ENCODE data around the gene PLAAT1.

PLAAT1 gene

DNA sequence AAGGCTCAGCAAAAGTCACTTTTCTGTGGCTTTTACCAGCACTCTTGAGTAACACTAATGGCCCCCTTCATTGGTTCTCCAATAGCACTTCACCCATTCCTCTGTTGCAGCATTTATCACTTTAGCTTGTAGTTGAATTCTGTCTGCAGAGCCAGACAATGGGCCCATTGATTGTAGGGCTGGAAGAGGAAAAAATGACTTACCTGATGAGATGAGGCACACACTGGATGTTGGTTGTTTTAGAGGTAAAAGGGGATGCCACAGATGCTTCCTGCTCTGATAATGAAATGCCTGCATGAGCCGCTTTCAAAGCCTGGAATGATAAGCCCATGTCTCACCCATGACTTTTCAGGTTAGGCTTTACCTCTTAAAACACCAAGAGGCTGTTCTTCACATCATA, 64.3 kb downstream of the PLAAT1 start:
- in situ Hi-C loops (cut with HindIII; ENCODE audit: low sequenced_read_pairs), result no loop called here
- TF ChIP-seq, protein P1, sequence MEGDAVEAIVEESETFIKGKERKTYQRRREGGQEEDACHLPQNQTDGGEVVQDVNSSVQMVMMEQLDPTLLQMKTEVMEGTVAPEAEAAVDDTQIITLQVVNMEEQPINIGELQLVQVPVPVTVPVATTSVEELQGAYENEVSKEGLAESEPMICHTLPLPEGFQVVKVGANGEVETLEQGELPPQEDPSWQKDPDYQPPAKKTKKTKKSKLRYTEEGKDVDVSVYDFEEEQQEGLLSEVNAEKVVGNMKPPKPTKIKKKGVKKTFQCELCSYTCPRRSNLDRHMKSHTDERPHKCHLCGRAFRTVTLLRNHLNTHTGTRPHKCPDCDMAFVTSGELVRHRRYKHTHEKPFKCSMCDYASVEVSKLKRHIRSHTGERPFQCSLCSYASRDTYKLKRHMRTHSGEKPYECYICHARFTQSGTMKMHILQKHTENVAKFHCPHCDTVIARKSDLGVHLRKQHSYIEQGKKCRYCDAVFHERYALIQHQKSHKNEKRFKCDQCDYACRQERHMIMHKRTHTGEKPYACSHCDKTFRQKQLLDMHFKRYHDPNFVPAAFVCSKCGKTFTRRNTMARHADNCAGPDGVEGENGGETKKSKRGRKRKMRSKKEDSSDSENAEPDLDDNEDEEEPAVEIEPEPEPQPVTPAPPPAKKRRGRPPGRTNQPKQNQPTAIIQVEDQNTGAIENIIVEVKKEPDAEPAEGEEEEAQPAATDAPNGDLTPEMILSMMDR (IDR thresholded peaks at IDR 0.05; ENCODE audit: low read depth, low read length), result no peak
- H3K4me3 ChIP-seq (ENCODE audit: low read depth, low read length), result no peak overlapping the region
- no peak for DNase-seq (ENCODE audit: low read depth, low spot score)

DNA sequence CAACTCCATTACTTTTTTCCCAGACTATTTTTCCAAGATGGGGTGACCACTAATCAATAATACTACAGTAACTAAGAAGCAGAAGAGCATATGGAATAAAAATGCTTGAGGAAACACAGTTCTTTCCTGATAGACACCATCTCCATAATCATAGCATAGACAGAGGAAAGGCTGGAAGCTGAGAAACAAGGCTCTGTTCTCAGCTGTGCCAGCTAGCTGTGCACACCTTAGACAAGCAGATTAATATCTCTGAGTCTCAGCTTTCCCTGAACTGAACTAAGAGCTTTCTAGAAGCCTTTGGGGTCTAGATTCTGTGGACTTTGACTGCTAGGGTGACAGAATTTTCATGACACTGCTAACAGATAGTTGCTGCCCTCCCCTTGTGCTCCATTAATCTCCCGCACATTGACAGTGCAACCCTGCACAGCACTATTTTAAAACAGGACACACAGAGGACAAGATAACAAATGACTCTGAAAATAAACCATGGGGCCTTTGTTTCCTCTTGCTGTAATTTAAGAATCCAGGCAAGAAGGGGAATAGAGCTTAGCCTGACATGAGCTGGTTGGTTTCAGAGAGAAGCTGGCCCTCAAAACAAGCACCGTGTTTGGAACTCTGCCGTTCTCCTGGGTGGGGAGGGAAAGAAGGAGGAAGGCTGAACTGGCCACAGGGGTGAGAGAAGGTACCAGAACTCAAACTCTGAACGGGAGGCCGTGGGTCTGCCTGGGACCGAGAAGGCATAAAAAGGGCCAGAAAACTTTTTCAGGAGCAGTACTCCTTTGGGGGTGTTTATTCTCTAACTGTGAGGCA, 70.1 kb downstream of the PLAAT1 start:
- H3K4me3 ChIP-seq (ENCODE audit: low read depth, low read length), result no peak overlapping the region
- in situ Hi-C loops (cut with HindIII; ENCODE audit: low sequenced_read_pairs), result no loop called here
- no peak for DNase-seq (ENCODE audit: low read depth, low spot score)
- TF ChIP-seq, protein P1 (IDR thresholded peaks at IDR 0.05; ENCODE audit: low read depth, low read length), result no peak

DNA sequence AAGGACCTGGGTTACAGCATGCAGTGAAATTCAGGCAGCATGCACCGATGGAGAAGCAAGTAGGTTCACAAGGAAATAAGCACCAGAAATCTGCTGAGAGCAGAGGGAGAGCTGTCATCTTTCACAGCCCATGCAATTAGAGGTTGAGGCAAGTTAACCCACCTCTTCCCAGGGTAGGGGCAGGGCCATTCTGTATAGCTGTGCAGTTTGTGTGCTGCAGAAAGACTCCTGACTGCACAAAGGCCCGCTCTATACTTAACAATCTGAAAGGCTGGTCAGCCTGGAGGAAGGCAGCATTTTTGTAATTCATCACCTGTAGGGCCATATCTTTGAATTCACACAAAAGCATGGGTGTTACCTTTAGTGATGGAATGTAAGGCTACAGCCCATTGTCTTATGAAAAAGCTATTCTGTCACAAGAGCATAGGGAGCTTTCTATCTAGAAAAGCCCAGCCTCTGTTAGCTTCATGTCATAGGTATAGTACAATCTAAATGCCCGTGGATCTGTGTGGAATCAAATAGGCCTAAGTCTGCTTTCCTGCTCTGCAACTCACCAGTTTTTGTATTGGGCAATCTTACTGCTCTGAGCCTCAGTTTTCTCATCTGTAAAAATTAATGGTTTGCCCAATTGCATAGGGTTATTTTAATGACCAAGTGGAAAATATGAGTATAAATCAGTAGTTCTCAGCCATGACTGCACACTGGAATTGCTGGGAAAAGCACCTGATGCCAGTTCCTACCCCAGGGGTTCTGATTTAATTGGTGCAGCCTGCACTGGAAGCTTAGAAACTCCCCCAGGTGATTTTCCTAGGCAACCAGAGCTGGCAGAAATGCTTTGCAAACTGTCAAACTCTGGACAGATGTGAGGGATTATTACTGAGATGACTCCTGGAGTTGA, 72.3 kb downstream of the PLAAT1 start:
- TF ChIP-seq, protein P1 (IDR thresholded peaks at IDR 0.05; ENCODE audit: low read depth, low read length), result no peak
- no peak overlapping the region for H3K4me3 ChIP-seq (ENCODE audit: low read depth, low read length)
- DNase-seq (ENCODE audit: low read depth, low spot score), result no peak
- in situ Hi-C loops (cut with HindIII; ENCODE audit: low sequenced_read_pairs), result no loop called here

DNA sequence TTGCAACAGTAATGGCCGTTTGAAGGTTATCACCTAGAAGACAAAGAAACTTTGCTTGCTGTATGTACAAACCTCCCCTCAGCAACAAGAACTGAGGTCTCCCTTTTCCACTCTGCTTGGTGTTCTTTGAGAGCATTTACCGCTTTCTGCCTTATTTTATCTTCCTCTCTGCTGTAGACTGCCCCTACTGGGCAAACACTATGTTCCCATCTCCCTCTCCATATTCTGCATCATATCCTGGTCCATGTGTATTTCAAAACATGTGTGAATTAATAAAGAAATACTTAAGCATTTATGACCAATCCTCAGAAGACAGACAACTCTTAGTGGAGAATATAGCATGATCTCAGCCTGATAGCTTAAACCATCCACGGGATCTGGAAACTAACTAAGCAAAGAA, 73.1 kb downstream of the PLAAT1 start:
- TF ChIP-seq, protein P1 (IDR thresholded peaks at IDR 0.05; ENCODE audit: low read depth, low read length), result no peak
- no peak for DNase-seq (ENCODE audit: low read depth, low spot score)
- H3K4me3 ChIP-seq (ENCODE audit: low read depth, low read length), result no peak overlapping the region
- in situ Hi-C loops (cut with HindIII; ENCODE audit: low sequenced_read_pairs), result no loop called here

DNA sequence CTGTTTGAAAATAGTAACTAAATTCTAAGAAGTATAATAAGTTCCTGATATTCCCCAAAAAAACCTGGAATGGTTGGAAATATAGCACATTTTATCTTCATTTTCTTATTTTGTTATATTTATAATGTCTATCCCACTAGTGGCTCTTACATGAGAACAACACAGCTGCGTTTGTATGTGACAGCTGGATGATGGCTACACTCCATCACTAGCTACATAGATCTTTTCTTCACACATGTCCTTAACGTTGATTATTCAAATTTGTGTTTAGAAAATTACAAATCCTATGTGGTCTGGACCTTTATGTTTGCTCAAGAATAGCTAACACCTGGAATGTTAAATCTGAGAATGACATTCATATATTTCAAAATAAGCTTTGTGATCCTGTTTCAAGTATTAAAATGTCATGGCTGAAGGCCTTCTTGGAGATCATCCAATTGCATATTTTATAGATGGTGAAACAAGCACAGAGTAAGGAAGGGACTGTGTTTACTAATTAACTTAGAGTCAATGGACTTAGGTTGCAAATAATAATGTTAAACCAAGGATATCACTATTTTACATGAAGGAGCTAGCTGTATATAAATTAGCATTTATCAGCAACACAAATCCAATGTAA, 76.8 kb downstream of the PLAAT1 start:
- in situ Hi-C loops (cut with HindIII; ENCODE audit: low sequenced_read_pairs), result no loop called here
- no peak overlapping the region for H3K4me3 ChIP-seq (ENCODE audit: low read depth, low read length)
- DNase-seq (ENCODE audit: low read depth, low spot score), result no peak
- TF ChIP-seq, protein P1 (IDR thresholded peaks at IDR 0.05; ENCODE audit: low read depth, low read length), result no peak

Data from astrocyte of the spinal cord (primary cell).